Measurements from ENCODE around the gene PRR5L.
"Not testable (repeated sequence)": the region's sequence is repeated elsewhere in the genome, so short reads cannot be mapped to it uniquely, and the experiment has no call there.

Gene PRR5L

DNA sequence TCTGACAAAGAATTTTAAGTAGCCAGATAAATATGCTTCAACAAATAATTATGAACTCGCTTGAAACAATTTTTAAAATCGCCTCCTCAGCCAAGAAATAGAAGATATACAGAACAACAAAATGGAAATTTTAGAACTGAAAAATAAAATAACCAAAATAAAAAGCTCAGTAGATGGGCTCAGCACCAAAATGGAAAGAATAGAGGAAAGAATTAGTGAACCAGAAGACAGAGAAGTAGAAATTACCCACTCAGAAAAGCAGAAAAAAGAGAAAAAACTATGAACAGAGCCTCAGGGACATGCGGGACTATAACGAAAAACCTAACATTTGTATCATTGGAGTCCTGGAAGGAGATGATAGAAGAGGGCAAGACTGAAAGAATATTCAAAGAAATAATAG lies 14.2 kb upstream of the PRR5L start:
- DNase-seq: no peak

DNA sequence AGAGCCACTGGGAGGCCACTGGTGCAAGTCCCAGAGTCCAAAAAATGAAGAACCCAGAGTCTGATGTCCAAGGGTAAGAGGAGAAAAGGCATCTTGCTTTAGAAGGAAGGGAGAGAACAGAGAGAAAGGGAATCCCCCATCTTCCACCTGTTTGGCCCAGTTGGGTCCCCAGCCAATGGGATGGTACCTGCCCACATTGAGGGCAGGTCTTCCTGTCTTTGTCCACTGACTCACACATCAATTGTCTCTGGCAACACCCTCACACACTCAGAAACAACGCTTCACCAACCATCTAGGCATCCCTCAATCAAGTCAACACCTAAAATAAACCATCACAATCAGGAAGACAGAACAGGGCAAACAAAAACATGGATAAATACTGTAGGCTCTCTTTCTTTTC lies 13.2 kb upstream of the PRR5L start:
- DNase-seq: no peak

DNA sequence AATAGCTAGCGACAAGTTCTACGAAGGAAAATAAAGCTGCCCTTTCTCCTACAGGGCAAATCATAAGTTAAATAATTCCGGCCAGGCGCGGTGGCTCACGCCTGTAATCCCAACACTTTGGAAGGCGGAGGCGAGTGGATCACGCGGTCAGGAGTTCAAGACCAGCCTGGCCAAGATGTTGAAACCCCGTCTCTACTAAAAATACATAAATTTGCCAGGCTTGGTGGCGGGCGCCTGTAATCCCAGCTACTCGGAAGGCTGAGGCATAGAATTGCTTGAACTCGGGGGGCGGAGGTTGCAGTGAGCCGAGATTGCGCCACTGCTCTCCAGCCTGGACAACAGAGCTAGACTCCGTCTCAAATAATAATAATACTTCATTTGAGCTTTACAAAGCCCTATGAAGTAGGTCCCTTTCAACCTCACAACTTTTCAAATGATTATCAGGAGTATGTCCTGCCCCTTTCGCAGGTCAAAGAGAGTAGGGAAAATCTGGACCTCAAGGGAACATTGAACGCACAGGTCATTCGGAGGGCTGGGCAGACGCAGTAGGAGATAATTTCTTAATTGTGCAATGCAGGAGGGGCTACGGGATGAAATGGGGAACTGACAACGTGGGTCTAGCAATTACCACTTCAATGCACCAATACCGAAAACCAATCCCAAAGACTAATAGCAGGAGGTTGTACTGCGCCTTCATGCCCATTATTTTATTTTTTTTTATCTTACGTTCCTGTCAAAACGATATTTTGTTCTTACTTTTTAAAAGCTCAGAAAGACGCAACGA lies 7.5 kb upstream of the PRR5L start:
- no peak for DNase-seq

DNA sequence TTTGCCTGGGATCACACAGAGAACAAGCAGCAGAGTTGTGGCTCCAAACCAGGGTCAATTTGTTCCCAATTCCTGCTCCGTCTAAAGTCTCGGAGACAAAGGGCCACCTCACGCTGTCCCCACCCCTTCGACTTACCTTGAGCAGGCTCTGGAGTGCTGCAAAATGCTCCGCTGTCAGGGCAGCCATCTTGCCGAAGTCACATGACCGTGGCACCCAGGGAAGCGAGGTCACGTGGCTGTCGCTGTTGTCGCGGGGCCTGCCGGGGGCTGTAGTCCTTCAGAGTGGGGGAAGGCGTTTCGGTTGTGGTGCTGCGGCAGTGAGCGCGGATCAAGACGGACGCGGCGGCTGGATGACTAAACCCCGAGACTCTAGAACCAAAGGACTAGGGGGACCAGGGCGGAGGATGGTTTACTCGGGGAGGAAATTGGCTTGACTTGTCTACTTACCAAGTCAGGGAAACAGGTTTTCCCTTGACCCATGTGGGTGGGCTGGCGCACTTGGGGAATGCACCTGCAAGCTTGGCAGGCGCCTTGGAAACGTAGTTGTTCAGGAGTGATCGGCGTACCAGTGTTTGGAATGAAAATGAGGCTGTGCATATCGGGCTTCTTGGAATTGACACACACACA lies 6.7 kb upstream of the PRR5L start, which contains the start of gene COMMD9:
Gene COMMD9, minus strand, starts transcription at position 199 of the 627 bp plus-strand sequence. Its CDS starts 12 bp downstream, at position 187.
- peak; percentile 95 for DNase-seq

DNA sequence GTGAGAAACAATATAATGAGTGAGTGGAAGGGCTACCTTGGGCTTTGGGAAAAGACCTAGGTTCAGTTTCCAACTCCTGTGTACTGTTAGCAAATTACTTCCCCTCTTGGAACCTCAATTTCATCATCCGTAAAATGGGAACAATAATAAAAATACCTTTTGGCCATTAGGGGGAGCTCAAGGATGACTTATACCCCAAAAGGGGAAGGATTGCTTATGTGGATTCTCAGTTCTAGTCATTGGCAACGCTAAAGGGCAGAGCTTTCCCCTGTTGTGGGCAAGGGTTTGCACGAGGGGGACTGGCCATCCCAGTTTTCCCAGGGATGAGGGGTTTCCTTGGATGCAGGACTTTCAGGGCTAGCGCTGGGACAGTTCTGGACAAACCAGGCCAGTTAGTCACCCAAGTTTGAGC lies 3.8 kb upstream of the PRR5L start:
- DNase-seq: peak; percentile 32

DNA sequence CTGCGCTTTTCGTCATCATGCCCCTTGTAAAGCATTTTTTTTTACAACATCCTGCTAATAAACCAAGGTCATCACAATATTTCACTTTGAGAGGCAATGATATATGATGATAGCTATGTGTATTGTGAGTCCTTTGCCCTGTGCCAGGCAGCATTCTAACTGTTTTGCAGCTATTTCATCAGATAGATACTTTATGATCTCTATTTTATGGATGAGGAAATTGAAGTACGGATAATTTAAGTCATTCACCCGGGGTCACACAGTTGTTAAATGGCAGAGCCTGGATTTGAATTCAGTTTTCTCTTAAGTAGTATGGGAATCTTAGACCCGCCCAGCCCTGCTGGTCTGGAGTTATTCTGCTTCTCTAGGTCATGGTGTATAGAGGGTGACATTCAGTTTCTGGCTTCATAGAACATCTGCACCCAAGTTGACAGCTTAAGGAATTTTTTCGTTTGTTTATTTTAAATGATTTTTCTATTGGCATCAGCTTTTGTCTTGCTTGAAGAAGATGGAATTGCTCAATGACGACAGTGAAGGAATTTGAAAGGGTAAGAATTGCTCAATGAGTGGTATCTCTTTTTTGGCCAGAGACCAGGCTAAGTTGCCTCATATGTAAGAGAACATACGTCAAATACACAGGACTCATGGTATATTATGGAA lies 926 bp downstream of the PRR5L start:
- DNase-seq: no peak

DNA sequence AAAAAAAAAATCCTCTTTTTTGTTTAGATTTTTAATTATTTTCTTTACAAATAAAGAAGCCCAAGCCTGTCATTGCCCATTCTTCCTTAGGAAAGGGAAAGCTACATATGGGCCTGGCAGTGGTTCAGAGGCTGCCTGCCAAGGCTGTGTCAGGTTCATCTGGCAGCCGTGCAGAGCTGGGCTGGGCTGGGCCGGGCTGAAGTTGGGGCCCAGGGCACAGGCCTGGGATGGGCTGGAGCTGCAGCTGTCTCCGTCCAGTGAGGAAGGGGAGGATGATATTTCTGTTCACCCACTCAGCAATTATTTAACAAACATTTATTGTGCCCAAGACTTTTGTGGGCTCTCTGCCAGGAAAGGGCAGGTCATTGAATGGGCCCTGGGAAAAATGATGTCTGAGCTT lies 4.6 kb downstream of the PRR5L start:
- DNase-seq: no peak

DNA sequence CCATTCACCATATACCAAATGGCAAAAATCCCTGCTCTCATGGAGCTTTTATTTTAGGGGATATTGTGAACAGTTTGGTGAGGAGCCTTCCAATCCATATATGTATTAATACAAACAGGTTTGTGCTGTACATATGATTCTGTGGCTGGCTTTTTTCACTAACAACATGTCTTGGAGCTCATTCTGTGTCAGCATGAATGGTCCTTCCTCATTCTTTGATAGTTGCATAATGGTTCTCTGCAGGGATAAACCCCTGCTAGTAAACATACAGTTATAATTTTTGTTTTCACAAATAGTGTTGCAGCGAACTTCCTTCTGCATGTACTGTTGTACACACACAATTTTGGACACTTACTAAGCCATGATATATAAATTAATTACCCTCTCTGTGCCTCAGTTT lies 8.3 kb downstream of the PRR5L start:
- no peak for DNase-seq

DNA sequence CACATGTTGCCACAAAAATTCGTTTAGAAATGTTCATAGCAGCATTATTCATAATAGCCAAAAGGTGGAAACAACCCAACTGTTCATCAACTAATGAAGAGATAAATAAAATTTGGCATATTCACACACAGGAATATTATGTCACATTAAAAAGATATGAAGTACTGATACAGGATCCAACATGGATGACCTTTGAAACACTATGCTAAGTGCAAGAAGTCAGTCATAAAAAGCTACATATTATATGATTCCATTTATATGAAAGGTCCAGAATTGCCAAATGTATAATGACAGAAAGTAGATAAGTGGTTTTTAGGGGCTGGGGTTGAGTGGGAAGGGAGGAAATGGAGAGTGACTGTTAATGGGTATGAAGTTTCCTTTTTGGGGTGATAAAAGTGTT lies 9.0 kb downstream of the PRR5L start:
- DNase-seq: no peak

DNA sequence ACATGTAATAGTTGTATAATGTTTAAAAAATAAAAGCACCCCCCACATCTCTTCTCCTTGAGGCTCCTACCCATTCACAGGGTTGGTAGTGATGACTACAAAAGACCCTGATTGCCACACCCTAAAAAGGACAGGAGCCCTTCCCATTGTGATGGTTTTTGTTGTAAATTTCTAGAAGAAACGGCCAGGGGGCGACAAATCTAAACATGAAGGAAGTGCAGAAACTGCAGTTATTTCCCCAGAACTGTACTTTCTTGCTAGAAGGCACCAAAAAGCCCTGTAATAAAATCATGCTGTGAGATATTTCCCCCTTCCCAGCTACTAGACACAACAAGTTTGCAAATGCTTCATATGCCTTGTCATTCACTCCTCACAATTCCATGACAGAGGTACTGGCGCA lies 10.8 kb downstream of the PRR5L start:
- no peak for DNase-seq

DNA sequence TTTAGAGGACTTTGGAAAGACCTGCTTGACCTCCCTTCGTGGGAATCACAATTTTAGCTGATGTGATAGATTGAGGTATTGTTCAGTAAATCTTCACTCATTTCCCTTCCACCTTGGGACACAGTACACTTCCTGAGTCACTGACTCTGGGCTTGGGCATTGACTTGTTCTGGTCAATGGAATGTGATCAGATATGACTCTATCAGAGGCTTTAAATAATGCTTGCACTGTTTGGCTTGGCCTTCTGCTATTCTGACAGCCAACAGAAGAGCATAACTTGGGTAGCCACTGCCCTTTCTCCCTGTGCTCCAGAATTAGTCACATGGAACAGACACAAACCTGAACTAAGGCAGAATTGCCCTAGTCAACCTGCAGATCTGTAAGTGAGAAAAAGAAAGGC lies 12.5 kb downstream of the PRR5L start:
- DNase-seq: no peak

DNA sequence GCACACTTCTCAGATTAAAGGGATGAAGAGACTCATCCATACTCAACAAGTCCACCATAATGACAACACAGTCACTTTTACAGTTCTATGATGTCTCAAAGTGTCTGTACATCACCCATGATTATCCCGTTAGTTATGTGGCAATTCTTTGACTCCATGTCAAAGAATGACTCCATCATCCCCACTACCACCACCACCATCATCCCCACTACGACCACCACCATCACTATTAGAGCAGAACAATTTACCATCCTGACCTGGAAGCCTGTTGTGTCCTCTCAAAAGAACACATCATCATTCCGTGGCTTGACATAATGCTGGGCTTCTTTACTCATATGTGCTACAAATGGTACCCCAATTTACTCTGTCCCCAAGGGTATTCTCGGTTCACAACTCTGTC lies 13.7 kb downstream of the PRR5L start:
- no peak for DNase-seq

DNA sequence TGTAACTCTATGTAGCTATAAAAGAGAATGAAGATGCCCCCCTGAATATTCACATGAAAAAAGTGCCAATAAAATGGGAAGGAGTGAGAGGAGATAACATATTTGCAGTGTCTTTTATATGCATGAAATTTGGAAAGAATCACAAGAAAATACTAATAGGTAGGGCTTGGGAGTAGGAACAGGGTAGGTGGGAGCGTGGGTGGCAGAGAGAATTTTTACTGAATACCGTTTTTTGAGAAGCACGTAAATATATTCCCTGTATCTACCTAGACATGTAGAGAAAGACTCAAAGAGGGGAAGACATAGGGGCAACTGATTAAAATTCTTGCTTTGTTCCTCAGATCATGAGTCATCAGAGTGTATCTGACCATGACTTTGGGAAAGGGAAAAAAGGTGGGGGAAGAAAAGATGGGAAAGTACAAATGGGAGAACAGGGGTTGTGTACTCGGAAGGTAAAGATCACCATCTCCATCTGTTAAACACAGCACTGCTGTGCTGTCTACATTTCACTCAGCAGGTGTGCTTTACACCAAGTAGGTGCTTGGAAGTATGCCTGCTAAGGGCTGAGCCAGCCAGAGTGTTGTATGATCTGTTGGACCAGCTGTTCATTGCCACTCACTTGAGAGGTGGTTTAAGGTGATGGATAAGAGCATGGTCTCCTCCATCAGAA lies 16.0 kb downstream of the PRR5L start:
- DNase-seq: no peak

DNA sequence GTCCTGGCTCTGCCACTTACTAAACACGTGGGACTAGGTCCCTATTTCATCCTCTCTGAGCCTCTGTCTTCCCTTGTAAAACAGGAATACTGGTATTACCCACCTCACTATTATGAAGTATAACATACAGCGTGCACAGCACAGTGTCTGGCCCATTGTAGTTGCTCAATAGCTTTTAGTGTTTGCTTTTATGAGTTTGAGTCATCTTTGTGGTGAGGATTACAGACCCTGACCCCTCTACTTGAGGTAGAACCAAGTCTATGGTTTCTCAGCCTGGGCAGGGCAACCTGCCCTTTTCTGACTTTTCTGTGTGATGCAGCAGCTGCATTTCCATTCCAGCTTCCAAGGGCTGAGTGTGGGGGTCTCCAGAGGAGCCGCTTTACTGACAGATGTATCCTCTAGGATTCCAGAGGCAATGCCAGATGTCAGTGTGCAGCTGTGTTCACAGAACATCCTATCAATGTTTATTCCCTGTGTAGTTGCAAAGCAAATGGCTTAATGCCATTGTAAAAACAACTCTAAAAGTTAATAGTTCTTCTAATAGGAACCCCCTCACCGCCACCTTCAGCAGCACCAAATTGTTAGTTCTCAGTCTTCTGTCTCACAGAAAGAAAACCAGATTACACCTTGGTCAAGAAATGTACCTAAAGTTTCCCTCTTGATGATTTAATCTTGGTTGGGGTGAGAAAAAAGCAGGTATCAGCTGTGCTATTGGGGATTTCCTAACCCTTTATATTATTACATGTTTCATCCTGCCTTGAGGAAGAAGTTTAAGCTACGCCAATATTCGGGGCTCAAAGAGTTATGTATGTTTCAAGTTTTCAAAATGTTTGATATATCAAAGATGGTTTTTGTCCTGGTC lies 16.8 kb downstream of the PRR5L start:
- DNase-seq: no peak

DNA sequence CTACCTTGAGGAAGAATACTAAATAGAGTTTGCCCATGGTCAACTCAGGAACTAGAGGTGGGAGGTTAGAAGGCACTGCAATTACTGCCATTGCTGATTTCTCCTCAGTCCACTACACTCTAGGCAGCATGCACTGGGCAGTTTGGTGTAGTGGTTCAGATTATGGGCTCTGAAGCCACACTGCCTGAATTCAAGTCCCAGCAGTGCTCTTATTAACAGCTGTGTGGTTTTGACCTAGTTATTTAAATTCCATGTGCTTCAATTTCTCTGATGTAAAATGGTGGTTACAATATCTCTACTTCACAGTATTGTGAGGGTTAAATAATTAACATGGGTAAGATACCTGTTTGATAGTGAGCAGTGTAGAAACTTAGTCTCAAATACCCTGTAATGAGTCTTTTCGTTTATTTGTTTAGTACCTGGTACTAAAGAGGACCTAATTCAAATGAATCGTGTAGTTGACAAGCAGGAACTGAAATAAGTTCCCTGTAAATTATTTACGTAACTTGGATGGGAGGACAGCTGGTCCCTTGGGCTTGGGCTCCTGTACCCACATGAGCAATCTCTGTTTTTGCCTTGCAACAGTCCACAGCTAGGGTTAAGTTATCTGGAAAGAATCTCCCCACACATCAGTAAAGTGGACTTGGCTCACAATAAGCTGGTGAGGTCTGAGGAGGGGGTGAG lies 17.8 kb downstream of the PRR5L start:
- DNase-seq: peak; percentile 61

DNA sequence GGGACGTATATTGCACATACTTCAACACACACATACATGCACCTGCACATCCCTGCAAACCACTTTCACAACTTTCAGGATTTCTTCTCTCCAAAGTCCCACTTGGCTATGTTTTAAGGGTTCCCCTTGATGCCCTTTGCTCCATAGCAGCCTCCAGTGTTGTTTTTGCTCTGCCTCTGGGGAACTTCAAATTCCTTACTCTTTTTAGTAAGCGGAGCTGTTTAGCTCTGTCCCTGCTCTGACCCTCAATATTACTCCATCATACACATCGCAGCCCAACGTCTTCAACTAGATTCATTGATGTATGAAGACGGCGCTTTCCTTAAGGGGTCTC lies 18.3 kb downstream of the PRR5L start:
- DNase-seq: peak; percentile 62

DNA sequence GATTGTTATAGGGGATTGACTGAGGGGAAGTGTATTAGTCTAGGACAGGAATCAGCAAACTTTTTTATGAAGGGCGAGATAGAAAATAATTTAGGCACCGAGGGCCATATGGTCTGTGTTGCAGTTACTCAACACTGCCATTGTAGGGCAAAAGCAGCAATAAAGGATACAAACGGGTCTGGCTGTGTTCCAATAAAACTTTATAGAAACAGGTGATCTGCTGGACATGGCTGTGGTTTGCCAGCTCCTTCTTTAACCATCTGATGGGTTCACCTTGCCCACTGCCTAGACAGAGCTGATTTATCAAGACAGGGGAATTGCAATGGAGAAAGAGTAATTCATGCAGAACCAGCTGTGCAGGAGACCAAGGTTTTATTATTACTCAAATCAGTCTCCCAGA lies 20.0 kb downstream of the PRR5L start:
- DNase-seq: no peak

DNA sequence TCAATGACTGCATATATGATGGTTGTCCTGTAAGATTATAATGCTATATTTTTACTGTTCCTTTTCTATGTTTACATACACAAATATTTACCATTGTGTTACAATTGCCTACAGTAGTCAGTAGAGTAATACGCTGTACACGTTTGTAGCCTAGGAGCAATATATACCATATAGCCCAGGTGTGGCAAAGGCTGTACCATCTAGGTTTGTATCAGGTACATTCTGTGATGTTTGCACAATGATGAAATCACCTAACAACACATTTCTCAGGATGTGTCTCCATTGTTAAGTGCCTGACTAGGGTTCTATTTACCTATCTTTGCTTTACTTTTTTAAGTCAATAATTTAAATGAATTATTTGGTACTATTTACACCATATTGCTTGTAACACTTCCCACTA lies 21.9 kb downstream of the PRR5L start:
- DNase-seq: no peak

DNA sequence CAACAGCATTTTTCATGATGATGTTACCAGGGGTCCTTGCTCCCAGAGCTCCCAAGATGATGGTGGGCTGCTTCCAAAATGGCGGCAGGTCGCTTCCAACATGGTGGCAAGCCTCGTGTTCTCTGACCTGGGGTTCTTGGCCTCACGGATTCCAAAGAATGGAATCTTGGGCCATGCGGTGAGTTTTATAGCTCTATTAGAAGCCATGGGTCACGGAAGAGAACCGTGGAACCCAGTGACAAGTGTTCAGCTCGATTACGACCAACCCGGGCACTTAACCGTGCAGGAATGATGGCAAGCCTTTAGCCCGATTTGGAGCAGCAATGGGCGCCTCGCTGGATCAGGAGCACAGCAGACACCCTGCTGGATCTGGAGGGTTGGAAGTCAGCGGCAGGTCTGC lies 28.9 kb downstream of the PRR5L start:
- not testable (repeated sequence) for DNase-seq

DNA sequence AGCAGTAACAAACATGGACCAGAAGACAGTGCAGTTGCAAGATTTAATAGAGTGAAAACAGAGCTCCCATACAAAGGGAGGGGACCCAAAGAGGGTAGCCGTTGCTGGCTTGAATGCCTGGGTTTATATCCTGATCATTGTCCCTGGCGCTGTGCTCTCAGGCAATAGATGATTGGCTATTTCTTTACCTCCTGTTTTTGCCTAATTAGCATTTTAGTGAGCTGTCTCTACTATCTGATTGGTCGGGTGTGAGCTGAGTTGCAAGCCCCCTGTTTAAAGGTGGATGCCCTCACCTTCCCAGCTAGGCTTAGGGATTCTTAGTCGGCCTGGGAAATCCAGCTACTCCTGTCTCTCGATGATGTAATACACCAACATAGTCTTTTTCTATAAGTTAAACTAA lies 29.3 kb downstream of the PRR5L start:
- DNase-seq: not testable (repeated sequence)

DNA sequence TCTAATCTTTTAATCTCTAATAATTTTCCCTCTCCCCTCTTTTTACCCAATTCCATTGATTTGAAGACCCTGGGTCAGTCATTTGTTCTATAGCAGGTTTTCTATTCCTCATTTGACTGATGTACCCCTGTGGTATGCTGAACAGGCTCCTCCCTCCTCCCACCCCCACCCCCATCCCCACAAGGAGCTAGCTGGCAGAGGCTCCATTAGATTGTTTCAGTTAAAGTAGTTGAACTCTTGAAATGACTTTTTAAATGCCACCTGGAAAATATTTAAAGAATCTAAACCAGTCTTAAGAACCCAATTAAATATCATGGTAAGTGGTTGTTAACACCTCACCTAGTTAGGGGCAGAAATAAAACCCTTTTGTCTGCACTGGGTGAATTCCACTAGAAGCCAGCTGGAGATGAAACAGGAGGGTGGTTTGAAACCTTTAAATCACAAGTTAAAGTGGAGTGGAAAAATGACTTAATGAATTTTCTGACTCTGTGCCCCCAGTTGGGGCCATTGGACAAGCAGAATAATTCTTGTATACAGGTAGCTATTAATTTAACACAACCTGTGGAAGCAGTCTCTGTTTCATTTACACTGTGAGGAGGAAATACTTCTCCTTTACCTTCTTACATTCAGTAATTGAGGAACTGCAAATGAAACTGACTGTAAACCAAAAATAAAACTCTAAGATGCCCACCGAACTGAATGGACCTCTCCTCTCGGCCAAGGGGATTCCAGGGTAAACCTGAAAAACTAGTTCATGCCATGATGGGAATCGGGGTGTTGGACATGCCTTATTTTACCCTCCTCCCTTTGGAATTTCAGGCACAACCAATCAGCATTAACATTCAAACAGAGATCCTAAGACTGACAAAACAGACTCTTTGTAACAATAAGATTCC lies 30.7 kb downstream of the PRR5L start:
- no peak for DNase-seq

Measured in retina (tissue), 1 donor.